Heart left ventricle (tissue), 13 donors: ENCODE data around the gene TRPC3.

ENCODE experiments used
- CTCF ChIP-seq, 12 donors: fragments of 200-600 bp; sonication (generic) in 4 of 12; IDR thresholded peaks; one replicate each; pipeline versions ENCODE4 v1.5.0 to v1.8.0; 2018 to 2022; ENCODE audit warnings: antibody characterized with exemption in 12 of 12, mild to moderate bottlenecking in 5 of 12
- POLR2A ChIP-seq, 2 donors: fragments of 450-650 bp; IDR thresholded peaks; one replicate each; pipeline ENCODE4 v1.6.1; 2017; ENCODE audit warnings: antibody characterized with exemption in 2 of 2, mild to moderate bottlenecking in 2 of 2, moderate library complexity in 2 of 2
- donor health status: ischemic (EF 13 %, LVEDD 7.1; RV severe dilation, severe dysfunction).
- donor health status: DM: no; HTN: yes; CAD: no.
- donor health status: DM: no; HTN: no; CAD: no.
- donor health status: ischemic (EF 25% LVEDD 6.9; RV normal size, moderate dysfunction).
- donor health status: ischemic (EF 25% LVEDD 5.7; RV mildly dilated, moderate dysfunction).
- donor health status: ischemic (EF 35%, LVEDD 5.7; RV mildly dilated, moderate dysfunction).
- donor health status: nonischemic (EF 11% LVEDD 7.7; RV severe dilation, severe dysfunction).
- donor health status: DM: yes; HTN: yes; CAD: no.
- donor health status: PGD.
- donor health status: ischemic (EF 29% LVEDD 5.4; RV normal size, mild dysfunction).
- donor health status: nonischemic (EF 23%, LVEDD 6.1; RV moderate dilation, normal function).

GRCh38 chr4:121973816-121974215 is 22.0 kb upstream of the TRPC3 start:
- TF ChIP-seq POLR2A (IDR thresholded peaks at IDR 0.05), result no peak
- TF ChIP-seq CTCF (IDR thresholded peaks at IDR 0.05), result no peak
